HL-60 (cell line): ENCODE results near the gene SOX6.

Experiments
- GABPA ChIP-seq: IDR thresholded peaks from 2 replicates; pipeline ENCODE4 v1.6.1; 2012; ENCODE audit warnings: low read depth
- POLR2AphosphoS5 ChIP-seq: IDR thresholded peaks from 2 replicates; pipeline ENCODE4 v1.6.1; 2012; ENCODE audit warnings: low read depth
- SPI1 ChIP-seq: IDR thresholded peaks from 2 replicates; pipeline ENCODE4 v1.6.1; 2012; ENCODE audit warnings: low read depth, mild to moderate bottlenecking, borderline replicate concordance
- TF ChIP-seq, protein P1 (sequence below): IDR thresholded peaks from 2 replicates; pipeline ENCODE4 v1.6.1; 2012; ENCODE audit warnings: low read depth; ENCODE audit not compliant: insufficient replicate concordance
- TF ChIP-seq, protein P2 (sequence below): IDR thresholded peaks from one replicate; pipeline ENCODE4 v1.5.1; 2011; ENCODE audit warnings: low read length, control low read depth, inconsistent platforms; ENCODE audit not compliant: insufficient read depth

- TF ChIP-seq, protein P1, sequence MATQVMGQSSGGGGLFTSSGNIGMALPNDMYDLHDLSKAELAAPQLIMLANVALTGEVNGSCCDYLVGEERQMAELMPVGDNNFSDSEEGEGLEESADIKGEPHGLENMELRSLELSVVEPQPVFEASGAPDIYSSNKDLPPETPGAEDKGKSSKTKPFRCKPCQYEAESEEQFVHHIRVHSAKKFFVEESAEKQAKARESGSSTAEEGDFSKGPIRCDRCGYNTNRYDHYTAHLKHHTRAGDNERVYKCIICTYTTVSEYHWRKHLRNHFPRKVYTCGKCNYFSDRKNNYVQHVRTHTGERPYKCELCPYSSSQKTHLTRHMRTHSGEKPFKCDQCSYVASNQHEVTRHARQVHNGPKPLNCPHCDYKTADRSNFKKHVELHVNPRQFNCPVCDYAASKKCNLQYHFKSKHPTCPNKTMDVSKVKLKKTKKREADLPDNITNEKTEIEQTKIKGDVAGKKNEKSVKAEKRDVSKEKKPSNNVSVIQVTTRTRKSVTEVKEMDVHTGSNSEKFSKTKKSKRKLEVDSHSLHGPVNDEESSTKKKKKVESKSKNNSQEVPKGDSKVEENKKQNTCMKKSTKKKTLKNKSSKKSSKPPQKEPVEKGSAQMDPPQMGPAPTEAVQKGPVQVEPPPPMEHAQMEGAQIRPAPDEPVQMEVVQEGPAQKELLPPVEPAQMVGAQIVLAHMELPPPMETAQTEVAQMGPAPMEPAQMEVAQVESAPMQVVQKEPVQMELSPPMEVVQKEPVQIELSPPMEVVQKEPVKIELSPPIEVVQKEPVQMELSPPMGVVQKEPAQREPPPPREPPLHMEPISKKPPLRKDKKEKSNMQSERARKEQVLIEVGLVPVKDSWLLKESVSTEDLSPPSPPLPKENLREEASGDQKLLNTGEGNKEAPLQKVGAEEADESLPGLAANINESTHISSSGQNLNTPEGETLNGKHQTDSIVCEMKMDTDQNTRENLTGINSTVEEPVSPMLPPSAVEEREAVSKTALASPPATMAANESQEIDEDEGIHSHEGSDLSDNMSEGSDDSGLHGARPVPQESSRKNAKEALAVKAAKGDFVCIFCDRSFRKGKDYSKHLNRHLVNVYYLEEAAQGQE = no peak
- TF ChIP-seq, protein P2, sequence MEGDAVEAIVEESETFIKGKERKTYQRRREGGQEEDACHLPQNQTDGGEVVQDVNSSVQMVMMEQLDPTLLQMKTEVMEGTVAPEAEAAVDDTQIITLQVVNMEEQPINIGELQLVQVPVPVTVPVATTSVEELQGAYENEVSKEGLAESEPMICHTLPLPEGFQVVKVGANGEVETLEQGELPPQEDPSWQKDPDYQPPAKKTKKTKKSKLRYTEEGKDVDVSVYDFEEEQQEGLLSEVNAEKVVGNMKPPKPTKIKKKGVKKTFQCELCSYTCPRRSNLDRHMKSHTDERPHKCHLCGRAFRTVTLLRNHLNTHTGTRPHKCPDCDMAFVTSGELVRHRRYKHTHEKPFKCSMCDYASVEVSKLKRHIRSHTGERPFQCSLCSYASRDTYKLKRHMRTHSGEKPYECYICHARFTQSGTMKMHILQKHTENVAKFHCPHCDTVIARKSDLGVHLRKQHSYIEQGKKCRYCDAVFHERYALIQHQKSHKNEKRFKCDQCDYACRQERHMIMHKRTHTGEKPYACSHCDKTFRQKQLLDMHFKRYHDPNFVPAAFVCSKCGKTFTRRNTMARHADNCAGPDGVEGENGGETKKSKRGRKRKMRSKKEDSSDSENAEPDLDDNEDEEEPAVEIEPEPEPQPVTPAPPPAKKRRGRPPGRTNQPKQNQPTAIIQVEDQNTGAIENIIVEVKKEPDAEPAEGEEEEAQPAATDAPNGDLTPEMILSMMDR = no peak
- TF ChIP-seq POLR2AphosphoS5 (no peak), GABPA (no peak), SPI1 (no peak)
Measured at GRCh38 chr11:16015741-16016467, 340.4 kb downstream of the SOX6 start.
